Stimulated activated CD4-positive, alpha-beta T cell treated with anti-CD3 and anti-CD28 coated beads, TNF-alpha, amount 100 ng/mL, for 1 hour (primary cell): ENCODE measurements around the gene CD79B.
"Not testable (repeated sequence)": the region's sequence is repeated elsewhere in the genome, so short reads cannot be mapped to it uniquely, and the experiment has no call there.

ENCODE experiments used
- DNase-seq, 3 donors: peaks; one replicate each; pipeline ENCODE4 v3.0.0-alpha.2; 2020; ENCODE audit warnings: low read depth in 3 of 3, low spot score in 1 of 3

CD79B gene

GRCh38 chr17:63881935-63882601, 50.1 kb downstream of the CD79B start, which contains the start of gene GH2:
TSS of gene GH2 (minus strand) at chr17:63881944. CDS start at chr17:63881801, 143 bp downstream.
- peak; percentile 5 to 45 (median 40) for DNase-seq

GRCh38 chr17:63881337-63881736, 50.8 kb downstream of the CD79B start:
- not testable (repeated sequence) for DNase-seq

DNA sequence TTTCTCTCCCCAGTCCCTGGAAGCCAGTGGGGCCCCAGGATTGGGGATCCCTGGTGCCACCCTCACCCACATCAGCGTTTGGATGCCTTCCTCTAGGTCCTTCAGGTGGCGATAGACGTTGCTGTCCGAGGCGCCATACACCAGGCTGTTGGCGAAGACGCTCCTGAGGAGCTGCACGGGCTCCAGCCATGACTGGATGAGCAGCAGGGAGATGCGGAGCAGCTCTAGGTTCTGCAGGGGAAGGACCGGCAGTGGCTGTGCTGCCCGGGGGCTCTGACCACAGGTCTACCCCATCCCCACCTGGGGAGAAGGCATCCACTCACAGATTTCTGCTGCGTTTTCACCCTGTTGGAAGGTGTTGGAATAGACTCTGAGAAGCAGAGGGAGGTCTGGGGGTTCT, 51.4 kb downstream of the CD79B start:
- no peak for DNase-seq
